HL-60/S4 treated with retinoic acid at 250 ng/mL for 4 days and 3 days (cell line): ENCODE results near the gene C1QTNF1.

ENCODE experiments used
- in situ Hi-C: fragments of 300-500 bp; cut with MboI; formaldehyde crosslinking; loops from 2 replicates; pipeline ENCODE4 v1.7.0; 2022; ENCODE audit warnings: low sequenced_read_pairs

The C1QTNF1 gene

DNA sequence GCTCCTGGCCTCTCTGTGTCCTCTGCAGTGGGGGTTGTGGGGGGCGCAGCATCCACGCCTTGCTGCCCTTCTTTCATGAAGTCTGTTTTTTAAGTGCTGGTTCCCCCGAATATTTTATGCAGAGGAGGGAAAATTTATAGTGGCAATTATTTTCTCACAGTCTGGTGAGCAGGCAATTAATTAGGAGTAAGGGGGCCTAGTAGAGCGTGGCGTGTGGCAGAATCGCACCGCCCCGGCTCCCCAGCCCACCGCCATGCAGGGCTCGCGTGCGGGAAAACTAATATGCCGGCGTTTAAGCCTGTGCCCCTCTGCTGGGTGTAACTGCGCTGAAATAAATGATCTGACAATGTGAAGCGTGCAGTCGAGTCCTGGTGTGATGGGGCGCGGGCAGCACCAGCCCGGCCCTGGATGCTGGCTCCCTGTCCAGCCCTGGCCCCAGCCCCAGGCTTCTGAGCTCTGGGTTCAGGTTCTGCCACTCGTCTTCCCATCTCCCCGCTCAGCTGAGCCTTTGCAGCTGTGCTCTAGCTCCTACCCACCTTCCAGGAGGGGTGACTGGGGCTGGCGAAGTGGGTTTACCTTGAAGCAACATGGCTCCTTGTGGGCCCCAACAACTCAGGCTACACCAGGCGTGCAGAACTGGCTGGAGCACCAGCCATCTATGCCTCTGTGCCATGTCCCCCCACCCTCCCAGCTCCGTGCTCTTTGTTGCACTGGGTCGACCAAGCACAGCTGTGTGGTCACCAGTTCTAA, 64.5 kb downstream of the C1QTNF1 start:
- in situ Hi-C loops = no loop called here

- in situ Hi-C loops = no loop called here
Measured at GRCh38 chr17:79088997-79089328, 65.0 kb downstream of the C1QTNF1 start.

DNA sequence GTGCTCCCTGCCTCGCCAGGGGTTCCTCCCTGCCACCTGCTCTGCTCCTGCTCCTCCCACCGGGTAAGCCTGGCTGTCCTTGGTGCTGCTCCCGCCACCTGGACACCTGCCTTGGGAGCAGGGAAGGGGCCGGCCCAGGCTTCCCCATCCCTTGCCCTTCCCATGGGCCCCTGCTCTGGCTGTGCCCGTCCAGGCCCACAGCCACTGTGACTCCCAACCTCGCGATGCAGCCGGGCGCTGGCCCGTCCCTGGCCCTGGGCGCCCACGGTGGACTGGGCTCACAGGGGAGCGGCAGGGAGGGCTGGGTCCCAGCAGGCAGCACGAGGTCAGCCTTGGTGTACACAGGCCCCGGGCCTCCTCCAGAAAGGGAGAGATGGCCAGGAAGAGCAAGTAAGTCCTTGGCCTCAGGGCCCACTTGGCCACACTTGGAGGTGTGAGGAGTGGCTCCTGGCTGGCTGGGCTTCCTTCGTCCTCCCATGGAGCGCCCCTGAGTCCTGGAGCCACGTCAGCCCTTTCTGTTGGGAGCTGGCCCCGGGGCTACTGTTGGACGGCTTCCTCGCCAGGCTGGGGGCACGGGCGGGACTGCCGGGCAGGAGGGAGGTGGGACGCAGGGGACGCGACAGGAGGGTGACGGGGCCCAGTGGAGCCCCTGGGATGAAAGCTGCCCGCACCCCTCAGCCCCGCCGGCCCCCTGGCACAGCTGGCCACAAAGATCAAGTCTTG, 65.9 kb downstream of the C1QTNF1 start:
- in situ Hi-C loops = no loop called here

- in situ Hi-C loops = no loop called here
Measured at GRCh38 chr17:79090443-79091225, 66.7 kb downstream of the C1QTNF1 start.

GRCh38 chr17:79091226-79091670, 67.3 kb downstream of the C1QTNF1 start:
- in situ Hi-C loops = no loop called here

- in situ Hi-C loops = no loop called here
Measured at GRCh38 chr17:79092567-79092966, 68.6 kb downstream of the C1QTNF1 start.

DNA sequence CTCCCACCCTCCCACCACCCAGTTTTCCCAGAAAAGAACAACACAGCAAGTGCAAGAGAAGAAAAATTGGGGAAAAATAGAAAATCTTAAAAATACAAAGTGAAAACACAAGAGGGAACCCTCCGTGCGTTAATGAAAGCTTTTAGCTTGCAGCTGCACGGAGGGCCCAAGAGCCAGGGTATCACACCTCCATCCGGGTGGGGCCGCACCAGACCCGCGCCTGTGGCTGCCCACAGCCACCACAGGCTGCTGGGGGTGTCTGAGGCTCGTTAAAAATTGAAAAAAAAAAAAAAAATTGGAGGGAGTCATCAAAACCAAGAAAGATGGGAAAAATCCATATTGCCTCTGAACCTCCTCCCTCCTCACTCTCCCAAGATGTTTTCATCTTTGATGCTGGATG, 69.3 kb downstream of the C1QTNF1 start:
- in situ Hi-C loops = no loop called here

DNA sequence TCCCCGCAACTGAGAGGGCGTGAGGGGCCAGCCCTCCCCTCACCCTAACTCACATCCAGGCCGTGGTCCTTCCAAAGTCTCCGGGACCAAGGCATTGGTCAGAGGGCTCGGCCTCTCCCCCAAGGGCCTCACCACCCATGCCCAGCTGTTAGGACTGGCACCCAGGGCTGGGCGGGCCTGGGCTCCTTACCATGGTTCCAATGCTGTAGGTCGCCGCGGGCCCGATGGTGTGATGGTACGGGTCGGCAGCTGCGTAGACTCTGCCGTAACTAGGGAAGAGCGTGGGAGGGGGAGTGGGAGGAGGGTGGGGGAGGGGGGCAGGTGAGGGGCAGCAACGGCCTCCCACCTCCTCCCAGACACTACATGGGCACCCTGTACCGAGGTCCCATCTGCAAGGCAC, 70.3 kb downstream of the C1QTNF1 start:
- in situ Hi-C loops = no loop called here

DNA sequence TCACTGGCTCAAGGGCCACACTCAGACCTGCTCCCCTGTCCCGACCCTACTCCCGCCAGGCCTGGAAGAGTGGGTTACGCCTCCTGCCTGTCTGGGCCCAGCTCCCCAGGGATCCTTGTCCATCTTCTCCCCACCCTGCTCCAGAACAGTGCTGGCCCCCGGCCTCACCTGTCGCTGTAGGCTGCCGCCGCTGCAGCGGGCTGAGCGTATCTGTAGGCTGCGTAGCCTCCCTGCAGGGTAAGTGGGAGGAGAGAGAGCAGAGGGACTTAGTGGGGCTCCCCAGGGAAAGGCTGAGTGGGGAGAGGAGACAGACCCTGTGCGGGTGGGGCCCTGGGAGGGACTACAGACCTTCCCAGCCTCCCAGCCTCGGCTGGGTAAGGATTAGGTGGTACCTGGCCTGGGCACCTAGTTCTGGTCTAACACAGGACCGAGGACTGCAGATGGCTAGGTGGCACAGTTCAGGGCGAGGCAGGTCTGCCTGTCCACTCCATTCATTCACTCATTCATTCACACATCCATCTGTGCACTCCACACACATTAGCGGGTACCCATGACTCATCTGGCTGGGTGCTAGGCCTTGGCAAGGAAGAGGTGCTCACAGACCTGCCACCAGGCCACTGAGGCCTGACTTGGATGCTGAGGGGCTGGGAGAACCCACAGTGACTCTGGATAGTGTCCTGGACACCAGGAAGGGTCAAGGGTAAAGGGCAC, 71.5 kb downstream of the C1QTNF1 start:
- in situ Hi-C loops = no loop called here

- in situ Hi-C loops = no loop called here
Measured at GRCh38 chr17:79096477-79096876, 72.5 kb downstream of the C1QTNF1 start.

- in situ Hi-C loops = no loop called here
Measured at GRCh38 chr17:79097226-79098055, 73.5 kb downstream of the C1QTNF1 start.

DNA sequence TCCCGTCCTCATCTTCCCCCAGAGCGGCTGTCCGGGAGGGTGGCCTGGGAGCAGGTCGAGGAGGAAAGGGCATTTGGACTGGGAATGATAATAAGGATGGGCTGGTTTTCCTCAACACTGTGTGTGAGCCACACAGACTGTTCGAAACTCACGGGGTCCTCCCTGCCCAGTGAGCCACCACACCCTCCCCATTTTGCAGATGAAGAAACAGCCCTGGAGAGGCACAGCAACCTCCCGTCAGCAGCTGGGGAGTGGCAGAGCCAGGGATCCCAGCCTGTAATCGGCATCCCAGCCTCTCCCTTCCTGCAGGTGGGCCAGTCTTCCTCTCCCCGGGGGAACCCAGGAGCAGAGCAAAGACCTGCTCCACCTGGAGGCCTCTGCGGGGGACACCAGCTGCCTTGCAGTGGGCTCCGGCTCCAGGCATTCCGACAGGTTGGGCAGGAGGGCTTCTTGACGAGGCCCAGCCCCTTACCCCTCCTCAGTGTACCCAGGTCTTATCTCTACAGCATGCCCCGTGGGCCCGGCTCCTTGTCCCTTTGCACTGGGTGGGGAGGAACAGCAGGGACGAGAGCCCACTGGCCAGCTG, 74.4 kb downstream of the C1QTNF1 start:
- in situ Hi-C loops = no loop called here
